Eye (tissue), 1 donor: Measurements from ENCODE around the gene PRKN.

ENCODE experiments used
- DNase-seq: peaks from one replicate; pipeline ENCODE4 v3.0.0-alpha.2; 2015

PRKN gene

DNA sequence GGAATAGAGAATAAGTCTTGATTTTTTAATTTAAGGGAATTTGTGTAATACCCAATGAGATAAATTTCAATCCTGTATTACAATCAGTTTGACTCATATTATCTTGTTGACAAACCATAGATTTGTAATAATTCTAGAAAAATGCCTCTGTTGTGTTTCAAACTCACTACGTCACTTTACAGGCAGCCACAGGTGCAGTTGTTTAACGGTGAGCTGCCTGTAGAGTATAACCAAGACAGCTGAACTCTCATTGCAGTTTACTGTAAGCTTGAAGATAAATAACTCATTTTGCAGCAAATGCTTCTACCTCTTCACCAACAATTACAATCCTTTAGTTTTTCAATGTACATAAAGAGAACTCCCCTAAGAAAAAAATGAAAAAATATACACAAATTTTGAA is 114.3 kb downstream of the PRKN start:
- DNase-seq, result no peak

DNA sequence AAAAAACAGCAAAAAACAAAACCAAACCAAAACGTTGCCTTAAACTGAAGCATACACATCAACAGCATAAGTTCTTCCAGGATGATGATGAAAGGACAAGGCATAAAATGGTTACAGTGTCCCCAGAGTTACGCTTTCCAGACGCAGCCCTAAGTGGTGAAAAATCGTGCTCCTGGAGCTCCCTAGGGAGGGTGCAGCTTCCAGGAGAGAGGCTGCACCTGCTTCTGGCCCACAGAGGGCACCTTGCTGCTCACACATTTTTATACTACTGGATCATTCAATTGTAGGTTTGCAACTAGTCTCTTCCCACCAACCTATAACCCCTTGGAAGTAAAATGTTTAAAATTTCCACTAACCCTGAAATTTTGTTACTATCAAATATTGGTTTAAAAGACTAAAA is 115.0 kb downstream of the PRKN start:
- no peak for DNase-seq

DNA sequence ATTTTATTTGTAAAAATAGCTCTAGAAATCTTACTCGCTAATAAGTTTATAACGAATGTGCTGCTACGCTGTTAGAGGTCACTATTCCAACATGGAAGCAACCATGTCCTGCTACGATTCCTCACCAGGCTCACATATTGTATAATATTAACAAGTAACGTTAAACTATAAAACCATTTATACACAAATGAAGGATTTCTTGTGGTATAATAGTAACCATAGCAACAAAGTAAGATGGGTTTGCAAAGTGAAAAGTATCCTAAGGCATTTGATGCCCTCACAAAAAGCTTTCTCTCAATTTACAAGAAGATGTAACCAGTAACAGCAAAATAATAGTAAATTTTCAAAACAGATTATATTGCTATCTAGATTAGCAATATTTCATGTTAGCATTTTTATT is 117.2 kb downstream of the PRKN start:
- no peak for DNase-seq

DNA sequence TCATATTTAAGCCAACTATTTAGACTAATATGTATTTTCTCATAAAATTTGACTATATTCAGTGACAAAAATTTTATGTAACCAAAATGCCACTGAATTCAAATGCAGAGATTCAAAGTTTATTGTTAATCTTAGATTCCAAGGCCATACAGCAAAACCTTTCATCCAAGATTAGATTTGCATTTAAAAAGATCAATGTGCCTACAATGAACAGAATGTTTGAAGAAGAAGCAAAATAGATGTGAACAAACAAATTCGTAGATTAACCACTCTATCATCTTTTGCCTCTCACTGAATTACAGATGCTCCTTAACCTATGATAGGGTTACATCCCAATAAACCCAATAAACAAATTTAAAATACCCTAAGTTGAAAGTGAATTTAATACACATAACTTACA is 121.7 kb downstream of the PRKN start:
- DNase-seq, result no peak

GRCh38 chr6:162603231-162604015 is 124.1 kb downstream of the PRKN start:
- DNase-seq, result no peak

- DNase-seq, result no peak
These were observed 124.8 kb downstream of the PRKN start for GRCh38 chr6:162602759-162603158.

DNA sequence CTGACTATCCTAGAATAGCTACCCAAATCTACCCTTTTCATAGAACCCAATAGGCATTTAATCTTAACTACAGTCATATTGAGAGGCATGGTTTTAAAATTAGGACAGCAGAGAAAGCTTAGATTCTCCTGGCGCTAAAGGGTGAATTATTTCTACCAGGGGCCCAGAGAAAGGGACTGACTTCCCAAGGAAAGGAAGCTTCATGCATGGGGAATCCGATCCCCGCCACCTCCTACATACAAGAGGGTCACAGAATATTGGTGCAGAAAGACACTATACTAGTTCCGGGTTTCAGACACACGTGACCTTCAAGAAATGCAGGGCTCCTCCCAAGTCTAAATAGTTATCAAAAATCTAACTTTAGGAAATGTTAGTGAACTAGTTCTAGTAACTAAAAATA is 130.9 kb downstream of the PRKN start:
- no peak for DNase-seq

- DNase-seq, result no peak
These were observed 136.0 kb downstream of the PRKN start for GRCh38 chr6:162591517-162591916.

DNA sequence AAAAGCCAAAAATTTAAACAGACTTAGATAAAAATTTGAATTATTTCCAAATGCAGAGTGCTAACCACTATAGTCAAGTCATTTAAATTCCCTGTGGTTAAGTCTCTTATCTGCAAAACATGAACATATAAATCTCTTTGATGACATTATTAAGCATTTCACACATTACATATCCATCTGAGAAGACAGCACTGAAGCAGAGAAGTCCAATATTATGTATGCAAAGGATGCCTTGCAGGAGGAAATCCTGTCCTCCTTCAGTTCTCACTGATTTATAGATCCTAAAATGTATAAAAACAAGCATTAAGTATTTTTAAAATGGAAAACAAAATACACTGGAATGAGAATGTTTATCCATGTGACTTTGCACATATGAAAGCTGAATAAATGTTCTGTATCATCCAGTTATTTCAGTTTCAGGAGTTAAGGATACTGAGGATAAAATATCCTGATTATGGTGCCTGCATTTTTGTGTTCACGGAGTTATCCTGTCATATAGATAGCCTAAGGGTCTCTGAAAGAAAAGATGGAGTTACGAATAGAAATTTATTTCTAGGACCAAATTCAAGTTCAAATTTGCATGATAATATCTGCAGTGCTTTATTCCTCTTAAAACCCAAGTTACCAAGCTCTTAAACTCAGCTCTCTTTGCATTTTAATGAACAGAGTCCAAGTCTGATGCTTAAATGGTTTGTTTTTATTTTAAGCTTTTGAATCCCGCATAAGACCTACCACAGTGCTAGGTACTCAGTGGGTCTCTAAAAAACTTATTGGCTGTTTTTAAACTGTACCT is 145.4 kb downstream of the PRKN start:
- DNase-seq, result no peak

DNA sequence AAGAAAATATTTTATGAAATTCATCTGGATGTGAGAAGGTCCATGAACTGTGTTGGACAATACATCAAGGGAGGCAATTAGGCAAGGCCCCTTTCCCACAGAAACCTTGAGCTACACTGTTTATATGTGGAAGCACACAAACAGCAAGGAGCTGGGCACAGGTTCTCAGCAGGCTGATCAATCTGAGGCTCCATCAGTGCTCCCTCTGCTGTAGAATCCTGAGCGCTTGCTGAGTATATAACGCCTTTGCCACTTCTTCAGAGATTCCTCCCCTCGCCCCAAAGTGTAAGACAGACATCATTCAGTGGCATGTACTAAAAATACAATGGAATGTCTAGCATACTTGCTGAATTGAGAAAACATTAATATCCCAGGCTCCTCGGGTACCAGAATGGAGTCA is 146.9 kb downstream of the PRKN start:
- DNase-seq, result no peak

GRCh38 chr6:162576016-162576415 is 151.6 kb downstream of the PRKN start:
- no peak for DNase-seq

DNA sequence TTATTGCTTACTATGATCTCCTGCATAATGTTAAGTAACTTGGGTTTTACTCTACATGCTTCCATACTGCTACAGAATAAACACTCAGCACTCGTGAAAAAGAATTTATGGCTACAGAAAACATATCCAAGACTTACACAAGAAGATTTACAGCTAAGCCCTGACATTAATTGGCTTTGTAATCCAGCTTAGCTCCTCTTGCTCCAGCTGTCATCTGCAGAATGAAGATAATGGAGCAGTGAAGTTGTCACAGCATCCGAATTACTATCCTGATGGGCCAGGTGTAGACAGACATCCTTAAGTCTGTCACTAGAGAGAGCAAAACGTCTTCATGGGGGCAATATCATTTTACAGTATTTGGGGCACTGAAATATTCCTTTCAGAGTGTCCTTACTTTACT is 155.3 kb downstream of the PRKN start:
- DNase-seq, result peak; percentile 8

DNA sequence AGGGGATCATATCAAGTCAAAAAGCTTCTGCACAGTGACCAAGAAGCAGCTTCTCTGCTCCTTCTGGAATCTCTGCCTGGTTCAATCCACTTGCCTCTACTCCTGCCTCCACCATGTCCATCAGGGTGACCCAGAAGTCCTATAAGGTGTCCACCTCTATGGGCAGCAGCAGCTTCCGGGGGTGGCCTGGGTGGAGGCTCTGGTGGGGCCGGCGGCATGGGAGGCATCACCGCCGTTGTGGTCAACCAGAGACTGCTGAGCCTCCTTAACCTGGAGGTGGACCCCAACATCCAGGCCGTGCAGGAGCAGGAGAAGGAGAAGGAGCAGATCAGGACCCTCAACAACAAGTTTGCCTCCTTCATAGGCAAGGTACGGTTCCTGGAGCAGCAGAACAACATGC is 159.3 kb downstream of the PRKN start:
- DNase-seq, result no peak

DNA sequence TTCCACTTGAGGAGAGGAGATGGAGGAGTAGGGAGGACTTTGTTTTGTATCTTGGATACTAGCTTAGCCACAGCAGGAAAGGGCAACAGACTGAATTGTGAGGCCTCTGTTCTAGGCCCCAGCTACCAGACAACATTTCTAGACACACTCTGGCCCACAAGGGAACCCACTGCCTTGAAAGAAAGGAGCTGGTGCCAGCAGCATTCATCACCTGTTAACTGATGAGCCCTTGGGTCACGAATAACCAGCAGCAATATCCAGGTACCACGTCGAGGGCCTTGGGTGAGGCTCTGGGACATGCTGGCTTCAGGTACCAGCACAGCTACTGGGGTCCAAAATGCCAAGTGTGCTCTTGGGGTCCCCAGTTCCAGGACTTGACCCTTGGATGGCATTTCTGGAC is 165.5 kb downstream of the PRKN start:
- no peak for DNase-seq

DNA sequence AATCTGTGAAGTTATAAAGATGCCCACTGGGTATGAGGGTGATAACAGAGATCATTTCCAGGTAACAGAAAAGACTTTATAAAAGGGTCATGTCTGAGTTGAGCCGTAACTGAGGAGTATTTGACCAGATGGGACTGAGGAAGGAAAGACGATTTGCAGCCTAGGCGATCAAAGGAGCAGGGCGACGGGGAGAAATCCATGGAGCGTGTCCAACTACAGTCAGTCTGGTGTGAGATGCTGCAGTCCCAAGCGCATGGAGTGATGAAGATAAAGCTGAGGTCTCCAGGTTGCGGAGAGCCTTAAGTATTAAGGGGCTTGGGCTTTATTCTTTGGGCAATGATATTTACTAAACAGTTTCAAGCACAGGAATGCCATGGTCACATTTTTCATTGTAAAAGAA is 166.7 kb downstream of the PRKN start:
- DNase-seq, result no peak

DNA sequence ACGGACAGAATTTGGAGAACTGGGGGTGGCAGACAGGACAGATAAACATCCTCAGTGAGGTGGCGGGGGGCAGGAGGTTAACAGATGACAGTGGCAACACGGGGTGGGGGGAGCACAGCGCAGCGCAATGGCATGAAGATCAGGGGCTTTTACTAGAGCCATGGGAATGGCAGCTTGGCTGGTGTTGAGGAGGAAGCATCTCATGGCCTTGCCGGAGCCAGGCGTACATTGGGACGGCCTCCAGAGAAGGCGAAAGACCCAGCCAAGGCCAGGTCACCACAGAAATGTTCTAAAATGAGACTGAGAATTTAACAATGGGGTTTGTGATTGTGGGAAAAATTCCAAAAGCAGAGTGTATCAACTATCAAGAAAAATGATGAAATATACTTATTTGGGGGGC is 173.0 kb downstream of the PRKN start:
- DNase-seq, result no peak

DNA sequence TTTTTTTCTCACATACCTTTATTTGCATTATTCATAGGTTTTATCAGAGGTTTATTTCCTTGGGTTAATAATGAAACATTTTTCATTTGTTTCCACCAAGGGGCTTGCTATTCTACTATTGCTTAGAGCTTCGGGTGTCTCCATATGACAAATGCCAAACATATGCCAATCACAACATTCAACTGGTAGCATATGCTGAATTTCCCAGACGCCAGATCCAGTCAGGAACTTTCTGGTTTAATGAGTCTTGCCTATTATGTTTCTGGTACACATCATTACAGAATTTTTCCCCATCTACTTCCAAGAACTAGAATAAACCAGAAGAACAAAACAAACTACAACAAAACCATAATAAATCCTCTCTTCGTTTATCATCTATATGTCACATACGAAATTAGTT is 180.7 kb downstream of the PRKN start:
- no peak for DNase-seq

- no peak for DNase-seq
These were observed 184.3 kb downstream of the PRKN start for GRCh38 chr6:162543221-162543620.

GRCh38 chr6:162541019-162541601 is 186.5 kb downstream of the PRKN start:
- no peak for DNase-seq

DNA sequence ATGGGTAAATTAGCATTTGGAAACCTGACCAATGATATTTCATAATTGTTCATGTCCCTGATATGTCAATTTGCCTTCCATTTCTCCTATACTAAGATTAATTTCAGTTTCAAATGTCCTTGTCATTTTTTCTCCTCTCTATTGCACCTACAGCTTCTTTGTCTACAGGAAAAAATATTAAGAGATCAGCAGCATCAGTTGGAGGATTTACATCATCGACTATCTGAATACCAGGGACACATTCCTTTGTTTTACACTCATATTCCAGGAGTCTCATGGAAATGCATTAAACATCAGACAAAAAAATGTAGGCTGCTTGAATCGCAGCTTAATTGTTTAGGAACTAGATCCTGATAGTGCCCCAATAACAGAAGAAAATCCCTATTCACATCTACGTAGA is 188.2 kb downstream of the PRKN start:
- DNase-seq, result peak; percentile 23

GRCh38 chr6:162538643-162539064 is 188.9 kb downstream of the PRKN start:
- peak; percentile 73 for DNase-seq

- no peak for DNase-seq
These were observed 194.6 kb downstream of the PRKN start for GRCh38 chr6:162533009-162533400.

DNA sequence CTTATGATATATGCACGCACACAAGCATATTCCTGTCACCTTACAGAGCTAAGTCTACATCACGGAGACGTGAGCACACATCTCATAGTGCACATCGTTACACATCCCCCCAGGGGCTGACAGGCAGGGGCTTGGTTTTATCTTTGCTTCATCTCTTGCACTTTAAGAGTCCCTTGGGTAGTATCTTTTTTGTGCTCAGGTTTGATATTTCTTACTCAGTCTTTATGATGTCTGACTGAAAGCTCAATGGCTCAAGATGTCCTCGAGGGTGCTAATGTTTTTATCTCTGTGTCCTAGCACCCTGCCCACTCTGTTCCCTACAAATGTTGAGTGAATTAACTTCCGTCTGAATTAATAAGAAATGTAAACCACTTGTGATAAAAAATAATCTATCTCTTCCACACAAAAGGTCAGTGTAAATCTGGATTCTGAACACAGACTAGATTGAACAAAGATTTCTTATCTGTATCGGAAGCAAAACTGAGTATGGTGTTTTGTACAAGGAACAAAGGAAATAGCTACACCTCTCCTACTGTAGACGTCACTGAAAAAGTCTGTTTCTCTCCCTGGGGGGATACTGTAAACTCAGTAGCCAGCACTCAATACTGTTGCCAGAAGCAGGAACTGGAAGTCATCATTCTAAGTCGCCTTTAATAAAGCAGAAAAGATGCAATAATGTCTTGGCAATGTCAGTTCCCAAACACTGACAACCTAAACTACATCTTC is 195.1 kb downstream of the PRKN start:
- DNase-seq, result peak; percentile 67
